Measurements from ENCODE around the gene GTPBP10. TPM values are rescaled to one million over a fixed set of nuclear protein-coding genes. Genes with fewer than 3 reads are reported as not detected.
"Not testable (repeated sequence)": the region's sequence is repeated elsewhere in the genome, so short reads cannot be mapped to it uniquely, and the experiment has no call there.

The GTPBP10 gene
- total RNA-seq, 2 donors from 2014 or later: 20.1 to 28.6 TPM

- intact Hi-C loops (cut with DNase I): no loop called here
- Histone ChIP-seq H3K27ac (no peak overlapping the region), H3K36me3 (no peaks in the 10 kb centered on the region), H3K9ac (ENCODE audit: low read depth in 2 of 2, low read length in 2 of 2) (no peak overlapping the region), H3K27me3 (peaks cover 22% of the 10 kb centered on the region), H3K4me3 (no peak overlapping the region), H3K4me1 (peaks cover 5% of the 10 kb centered on the region), H3K9me3 (no peaks in the 10 kb centered on the region)
- no peak for DNase-seq
- TF ChIP-seq CTCF (IDR thresholded peaks at IDR 0.05): no peak
These were observed 23.7 kb upstream of the GTPBP10 start for GRCh38 chr7:90322837-90323236.

GRCh38 chr7:90326500-90326899 is 20.0 kb upstream of the GTPBP10 start:
- Histone ChIP-seq H3K4me1 (no peaks in the 10 kb centered on the region), H3K27me3 (peaks cover 7% of the 10 kb centered on the region), H3K9ac (ENCODE audit: low read depth in 2 of 2, low read length in 2 of 2) (no peak overlapping the region), H3K27ac (no peak overlapping the region), H3K36me3 (no peaks in the 10 kb centered on the region), H3K9me3 (no peaks in the 10 kb centered on the region), H3K4me3 (no peak overlapping the region)
- no peak for DNase-seq
- TF ChIP-seq CTCF (IDR thresholded peaks at IDR 0.05): no peak
- intact Hi-C loops (cut with DNase I): no loop called here

- H3K9ac ChIP-seq (ENCODE audit: low read depth in 2 of 2, low read length in 2 of 2): no peak overlapping the region
- no peak for TF ChIP-seq CTCF (IDR thresholded peaks at IDR 0.05)
- H3K4me1 ChIP-seq: no peaks in the 10 kb centered on the region
- DNase-seq: no peak
- no peaks in the 10 kb centered on the region for H3K36me3 ChIP-seq
- H3K9me3 ChIP-seq: no peaks in the 10 kb centered on the region
- no peaks in the 10 kb centered on the region for H3K27me3 ChIP-seq
- no peak overlapping the region for H3K27ac ChIP-seq
- H3K4me3 ChIP-seq: no peak overlapping the region
- intact Hi-C loops (cut with DNase I): no loop called here
These were observed 12.2 kb upstream of the GTPBP10 start for GRCh38 chr7:90334193-90334843.

- intact Hi-C loops (cut with DNase I); H3K4me1 ChIP-seq; H3K36me3 ChIP-seq; H3K4me3 ChIP-seq; H3K9me3 ChIP-seq; H3K27me3 ChIP-seq; H3K27ac ChIP-seq; DNase-seq; H3K9ac ChIP-seq (ENCODE audit: low read depth in 2 of 2, low read length in 2 of 2): not testable (repeated sequence)
These were observed 11.6 kb upstream of the GTPBP10 start for GRCh38 chr7:90334926-90335325.

GRCh38 chr7:90337106-90337505 is 9.4 kb upstream of the GTPBP10 start:
- Histone ChIP-seq H3K4me3 (no peak overlapping the region), H3K4me1 (no peaks in the 10 kb centered on the region), H3K27me3 (no peaks in the 10 kb centered on the region), H3K9ac (ENCODE audit: low read depth in 2 of 2, low read length in 2 of 2) (no peak overlapping the region), H3K36me3 (no peaks in the 10 kb centered on the region), H3K27ac (no peak overlapping the region), H3K9me3 (no peaks in the 10 kb centered on the region)
- no peak for DNase-seq
- intact Hi-C loops (cut with DNase I): no loop called here
- TF ChIP-seq CTCF (IDR thresholded peaks at IDR 0.05): no peak

GRCh38 chr7:90345016-90345415 is 1.5 kb upstream of the GTPBP10 start:
- Histone ChIP-seq H3K27me3 (no peaks in the 10 kb centered on the region), H3K9ac (ENCODE audit: low read depth in 2 of 2, low read length in 2 of 2) (no peak overlapping the region), H3K9me3 (no peaks in the 10 kb centered on the region), H3K4me3 (no peak overlapping the region), H3K36me3 (no peaks in the 10 kb centered on the region), H3K4me1 (no peaks in the 10 kb centered on the region), H3K27ac (peak overlapping the region; percentile 82)
- no peak for TF ChIP-seq CTCF (IDR thresholded peaks at IDR 0.05)
- intact Hi-C loops (cut with DNase I): loop anchor here (5.0 kb wide), 1 partner anchor 57 kb away; the partner anchor contains the start of gene CLDN12
- DNase-seq: no peak
